ENCODE results near the gene DAD1.
"Not testable (repeated sequence)": the region's sequence is repeated elsewhere in the genome, so short reads cannot be mapped to it uniquely, and the experiment has no call there.

DAD1 gene

GRCh38 chr14:22589096-22589839 lies at the start of gene DAD1:
DAD1 (minus strand) TSS chr14:22589224; CDS start chr14:22589157, 67 bp downstream.
- peak; percentile 97 for DNase-seq

GRCh38 chr14:22635980-22636379 lies 47.0 kb upstream of the DAD1 start:
- DNase-seq: not testable (repeated sequence)

GRCh38 chr14:22634233-22634900 lies 45.3 kb upstream of the DAD1 start:
- DNase-seq: no peak

GRCh38 chr14:22630486-22630885 lies 41.5 kb upstream of the DAD1 start:
- no peak for DNase-seq

- DNase-seq: no peak
These were observed 41.0 kb upstream of the DAD1 start for GRCh38 chr14:22630066-22630465.

GRCh38 chr14:22629361-22629760 lies 40.3 kb upstream of the DAD1 start:
- no peak for DNase-seq

- DNase-seq: no peak
These were observed 38.7 kb upstream of the DAD1 start for GRCh38 chr14:22627506-22628263.

- no peak for DNase-seq
These were observed 37.6 kb upstream of the DAD1 start for GRCh38 chr14:22626590-22626989.

- DNase-seq: no peak
These were observed 34.0 kb upstream of the DAD1 start for GRCh38 chr14:22623047-22623446.

- no peak for DNase-seq
These were observed 33.2 kb upstream of the DAD1 start for GRCh38 chr14:22622255-22622654.

GRCh38 chr14:22615765-22616164 lies 26.7 kb upstream of the DAD1 start:
- DNase-seq: not testable (repeated sequence)

- no peak for DNase-seq
These were observed 25.3 kb upstream of the DAD1 start for GRCh38 chr14:22614240-22614799.

GRCh38 chr14:22613736-22614239 lies 24.8 kb upstream of the DAD1 start:
- DNase-seq: no peak

GRCh38 chr14:22613106-22613695 lies 24.2 kb upstream of the DAD1 start:
- no peak for DNase-seq

- no peak for DNase-seq
These were observed 21.9 kb upstream of the DAD1 start for GRCh38 chr14:22610931-22611330.

GRCh38 chr14:22607291-22607690 lies 18.3 kb upstream of the DAD1 start:
- no peak for DNase-seq

GRCh38 chr14:22606380-22606779 lies 17.4 kb upstream of the DAD1 start:
- DNase-seq: no peak

GRCh38 chr14:22602862-22603261 lies 13.8 kb upstream of the DAD1 start:
- no peak for DNase-seq

GRCh38 chr14:22601996-22602395 lies 13.0 kb upstream of the DAD1 start:
- DNase-seq: no peak

- DNase-seq: no peak
These were observed 12.4 kb upstream of the DAD1 start for GRCh38 chr14:22601456-22601855.

GRCh38 chr14:22600027-22600426 lies 11.0 kb upstream of the DAD1 start:
- DNase-seq: no peak

- DNase-seq: no peak
These were observed 10.3 kb upstream of the DAD1 start for GRCh38 chr14:22599349-22599748.

- DNase-seq: no peak
These were observed 9.8 kb upstream of the DAD1 start for GRCh38 chr14:22598896-22599244.

Measured in NCI-H1436 (cell line).